Activated CD4-positive, alpha-beta T cell treated with anti-CD3 and anti-CD28 coated beads, Interleukin-2, amount 50 U/mL, for 16 hours (primary cell): Measurements from ENCODE around the gene EIF2S2.

Experiments used
- DNase-seq: peaks from one replicate; pipeline ENCODE4 v3.0.0-alpha.2; 2020

The EIF2S2 gene

GRCh38 chr20:34088305-34089174, 23.5 kb downstream of the EIF2S2 start:
- no peak for DNase-seq

DNA sequence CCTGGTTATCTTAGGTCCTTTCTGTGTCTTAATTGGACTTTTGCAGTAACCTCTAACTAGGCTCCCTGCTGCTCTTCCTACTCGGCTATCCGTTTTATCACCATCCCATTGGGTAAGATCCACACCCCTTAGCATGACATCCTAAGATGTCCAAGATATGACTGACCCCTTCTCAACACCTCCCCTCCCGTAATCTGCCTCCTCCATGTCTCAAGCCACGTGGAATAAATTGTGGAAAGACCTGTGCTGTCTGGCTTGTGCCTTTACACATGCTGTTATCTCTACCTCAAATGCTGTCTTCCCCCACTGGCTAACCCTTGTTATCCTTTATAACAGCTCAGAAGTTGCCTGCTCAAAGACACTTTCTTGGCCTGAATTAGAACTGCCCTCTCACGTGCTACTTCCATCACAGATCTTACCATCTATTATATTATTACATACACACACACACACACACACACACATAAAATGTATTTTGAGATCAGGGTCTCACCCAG, 26.5 kb downstream of the EIF2S2 start:
- DNase-seq: no peak

DNA sequence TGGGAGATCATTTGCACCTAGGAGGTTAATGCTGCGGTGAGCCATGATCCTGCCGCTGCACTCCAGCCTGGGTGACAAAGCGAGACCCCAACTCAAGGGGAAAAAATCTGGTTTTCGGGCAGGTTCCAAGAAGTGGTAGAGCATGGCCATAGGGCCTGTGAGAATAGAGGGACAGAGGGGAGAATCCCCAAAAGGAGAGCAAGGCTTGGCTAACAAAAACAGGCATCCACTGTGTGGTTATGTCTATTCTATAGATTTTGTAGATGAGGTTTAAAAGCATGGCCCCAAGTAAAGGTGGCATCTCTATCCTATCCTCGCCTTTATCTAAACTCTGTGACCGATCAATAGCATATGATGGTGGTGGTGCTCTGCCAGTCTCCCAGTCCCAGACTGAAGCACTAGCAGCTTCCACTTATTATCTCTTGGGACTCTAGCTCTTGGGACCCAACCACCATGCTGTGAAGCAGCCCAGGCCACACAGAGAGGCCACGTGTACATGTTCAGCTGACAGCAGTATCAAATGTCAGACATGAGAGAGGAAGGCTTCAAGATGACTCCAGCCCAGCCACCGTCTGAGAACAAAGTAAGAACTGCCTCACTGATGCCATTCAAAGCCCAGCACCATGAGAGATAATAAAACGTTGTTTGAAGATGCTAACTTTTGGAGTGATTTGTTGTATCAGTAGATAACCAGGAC, 27.7 kb downstream of the EIF2S2 start:
- DNase-seq: no peak

DNA sequence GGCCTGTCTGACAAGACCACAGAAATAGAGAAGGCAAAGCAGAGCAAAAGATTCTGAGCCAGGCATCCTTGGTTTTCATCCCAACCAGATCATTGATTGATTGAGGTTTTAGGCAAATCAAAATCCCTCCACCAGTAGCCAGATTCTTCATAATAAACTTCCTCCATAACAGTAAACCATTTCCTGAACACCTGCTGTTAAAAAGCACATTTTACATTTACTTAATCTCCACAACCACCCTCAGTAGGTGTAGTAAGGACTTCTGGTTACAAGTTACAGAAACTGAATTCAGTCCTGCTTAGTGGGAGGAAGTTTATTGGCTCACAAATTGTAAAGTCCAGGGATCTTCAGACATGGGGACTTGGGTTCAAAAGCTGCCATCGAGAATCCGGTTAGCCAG, 28.3 kb downstream of the EIF2S2 start:
- no peak for DNase-seq

DNA sequence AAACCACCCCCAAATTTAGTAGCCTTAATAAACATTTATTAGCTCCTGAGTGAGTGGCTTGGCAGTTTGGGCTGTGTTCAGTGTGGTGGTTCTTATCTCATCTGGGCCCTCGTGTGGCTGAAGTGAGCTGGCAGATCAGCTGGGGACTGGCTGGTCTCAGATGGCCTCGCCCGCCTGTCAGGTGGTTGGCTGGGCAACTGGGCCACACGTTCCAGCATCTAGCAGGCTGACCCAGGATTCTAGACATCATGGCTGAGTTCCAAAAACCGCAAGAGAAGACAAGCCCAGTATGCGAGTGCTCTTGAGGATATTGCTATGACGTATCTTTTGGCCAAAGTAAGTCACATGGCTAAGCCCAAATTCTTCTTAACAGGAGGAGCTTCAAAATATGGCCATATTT, 28.9 kb downstream of the EIF2S2 start:
- DNase-seq: no peak

DNA sequence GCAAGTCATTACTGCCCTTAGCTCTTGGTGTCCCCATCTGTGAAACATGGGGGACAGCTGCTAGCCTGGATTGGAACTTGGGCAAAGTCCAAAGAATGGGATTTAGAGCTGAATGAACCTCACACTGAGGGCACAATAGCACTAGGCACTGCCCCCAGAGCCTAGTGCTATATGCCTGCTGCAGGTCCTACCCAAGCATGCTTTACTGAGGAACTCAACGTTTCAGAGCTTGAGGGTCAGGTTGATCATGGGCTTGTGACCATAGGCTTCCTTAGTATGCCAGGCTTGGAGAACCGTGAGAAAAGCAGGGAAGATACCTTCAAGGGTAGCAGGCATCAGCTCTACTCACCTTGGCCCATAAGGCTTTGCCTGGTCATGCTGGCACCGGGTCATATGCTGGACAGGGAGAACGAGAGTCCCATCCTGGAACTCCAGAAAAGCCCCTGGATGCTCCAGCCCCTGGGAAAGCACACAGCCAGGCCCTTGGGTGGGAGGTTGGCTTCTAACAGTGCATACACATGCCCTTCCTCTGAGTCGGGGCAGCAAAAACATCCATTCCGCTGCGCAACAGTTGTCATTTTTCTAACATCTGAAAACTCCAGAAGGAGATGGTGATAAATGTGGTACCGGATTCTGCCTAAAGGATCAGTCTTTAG, 29.7 kb downstream of the EIF2S2 start:
- DNase-seq: no peak

- no peak for DNase-seq
Measured at GRCh38 chr20:34079818-34080217, 32.2 kb downstream of the EIF2S2 start.

GRCh38 chr20:34078540-34078939, 33.5 kb downstream of the EIF2S2 start:
- no peak for DNase-seq

DNA sequence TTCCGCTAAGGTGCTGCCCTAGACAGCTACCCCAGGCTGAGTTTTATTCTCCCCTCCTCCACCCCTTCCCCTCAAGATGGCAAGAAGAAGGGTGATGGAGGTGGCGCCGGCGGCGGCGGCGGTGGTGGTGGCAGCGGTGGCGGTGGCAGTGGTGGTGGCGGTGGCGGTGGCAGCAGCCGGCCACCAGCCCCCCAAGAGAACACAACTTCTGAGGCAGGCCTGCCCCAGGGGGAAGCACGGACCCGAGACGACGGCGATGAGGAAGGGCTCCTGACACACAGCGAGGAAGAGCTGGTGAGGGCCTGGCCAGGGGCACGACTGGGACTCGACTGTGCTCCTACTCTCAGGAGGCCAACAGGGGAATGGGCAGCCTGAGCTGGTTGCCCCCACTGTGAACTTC, 35.1 kb downstream of the EIF2S2 start:
- no peak for DNase-seq

GRCh38 chr20:34075647-34076046, 36.4 kb downstream of the EIF2S2 start:
- DNase-seq: no peak

DNA sequence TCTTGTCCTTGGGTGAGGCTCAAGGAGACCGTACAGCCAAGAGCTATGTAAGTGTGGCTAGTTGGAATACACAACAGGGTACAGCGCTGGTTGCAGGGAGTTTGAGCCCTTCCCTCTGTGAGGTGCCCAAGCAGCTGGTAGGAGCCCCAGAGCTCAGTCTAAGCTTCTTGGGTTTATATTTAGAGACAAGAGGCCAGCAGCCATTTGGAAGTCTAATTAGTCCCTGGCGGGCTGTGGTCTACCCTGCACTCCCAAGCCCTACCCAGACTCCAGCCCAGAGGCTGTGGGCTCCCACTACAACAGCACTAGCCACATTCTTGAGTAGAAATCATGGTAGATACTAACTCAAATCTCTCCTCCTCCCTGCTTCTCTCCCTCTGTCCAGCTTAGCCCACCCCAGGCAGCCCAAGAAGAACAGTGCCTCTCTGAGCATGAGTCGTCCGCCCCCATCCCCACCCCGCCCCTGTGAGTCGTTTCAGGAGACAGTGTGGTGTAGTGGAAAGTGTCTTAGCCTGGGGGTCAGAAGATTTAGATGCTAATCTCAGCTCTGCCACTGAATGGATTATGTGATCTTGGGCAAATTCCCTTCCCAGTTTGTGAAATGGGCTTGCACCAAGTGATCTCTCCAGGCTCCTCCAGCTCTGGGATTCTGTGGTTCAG, 37.8 kb downstream of the EIF2S2 start:
- DNase-seq: peak; percentile 25

- no peak for DNase-seq
Measured at GRCh38 chr20:34072778-34073177, 39.3 kb downstream of the EIF2S2 start.

- DNase-seq: no peak
Measured at GRCh38 chr20:34072076-34072475, 40.0 kb downstream of the EIF2S2 start.

DNA sequence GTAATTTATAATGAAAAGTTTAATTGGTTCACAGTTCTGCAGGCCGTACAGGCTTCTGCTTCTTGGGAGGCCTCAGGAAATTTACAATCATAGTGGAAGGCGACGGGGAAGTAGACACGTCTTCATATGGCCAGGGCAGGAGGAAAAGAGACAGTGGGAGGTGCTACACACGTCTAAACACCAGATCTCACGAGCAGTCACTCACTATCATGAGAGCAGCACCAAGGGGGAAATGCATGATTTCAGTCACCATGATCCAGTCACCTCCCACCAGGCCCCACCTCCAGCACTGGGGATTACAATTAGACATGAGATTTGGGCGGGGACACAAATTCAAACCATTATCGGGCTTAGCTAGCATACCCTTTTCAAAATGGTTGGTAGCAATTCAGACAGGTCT, 41.2 kb downstream of the EIF2S2 start:
- DNase-seq: no peak

DNA sequence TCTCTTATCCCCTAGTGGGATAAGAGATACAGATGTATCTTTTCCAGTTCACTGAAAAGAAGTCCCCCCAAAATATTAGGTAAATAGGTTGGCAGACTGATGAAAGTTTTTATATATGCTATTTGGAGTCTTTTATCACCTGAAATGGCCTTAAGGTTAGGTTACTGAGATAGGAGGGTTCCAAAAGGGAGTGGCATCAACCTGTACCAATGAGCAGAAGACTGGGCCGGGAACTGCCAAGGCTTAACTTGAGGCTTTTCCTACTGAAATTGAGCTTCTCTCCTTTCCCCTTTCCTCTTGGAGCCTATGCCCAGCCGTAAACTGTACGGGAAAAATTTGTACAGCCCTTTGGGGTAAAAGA, 42.0 kb downstream of the EIF2S2 start:
- DNase-seq: no peak

GRCh38 chr20:34069341-34070078, 42.5 kb downstream of the EIF2S2 start:
- DNase-seq: peak; percentile 52

GRCh38 chr20:34068001-34068400, 44.0 kb downstream of the EIF2S2 start:
- DNase-seq: no peak

DNA sequence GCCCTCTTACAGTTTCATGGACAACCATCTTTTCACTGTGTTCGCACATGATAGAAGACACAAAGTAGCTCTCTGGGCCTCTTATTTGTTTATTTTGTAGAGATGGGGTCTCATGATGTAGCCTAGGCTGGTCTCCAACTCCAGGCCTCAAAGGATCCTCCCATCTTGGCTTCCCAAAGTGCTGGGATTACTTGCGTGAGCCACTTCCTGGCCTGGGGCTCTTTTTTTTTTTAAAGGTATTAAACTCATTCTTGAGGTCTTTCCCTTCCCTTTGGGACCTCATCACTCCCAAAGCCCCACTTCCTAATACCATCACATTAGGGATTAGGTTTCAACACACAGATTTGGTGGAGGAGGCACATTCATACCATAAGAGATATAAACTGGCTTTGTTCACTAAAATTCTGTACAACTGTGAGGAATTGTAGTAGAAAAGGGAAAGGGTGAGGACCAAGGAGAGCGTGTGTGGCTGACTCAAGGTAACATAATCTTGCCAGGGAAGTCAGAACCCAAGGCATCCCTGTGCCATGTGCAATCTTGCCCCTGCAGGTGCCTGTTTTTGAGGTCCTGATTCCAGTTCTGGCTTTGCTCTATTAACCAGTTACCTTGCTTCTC, 45.5 kb downstream of the EIF2S2 start:
- no peak for DNase-seq

- no peak for DNase-seq
Measured at GRCh38 chr20:34065260-34065659, 46.8 kb downstream of the EIF2S2 start.

GRCh38 chr20:34064286-34064685, 47.8 kb downstream of the EIF2S2 start:
- no peak for DNase-seq

DNA sequence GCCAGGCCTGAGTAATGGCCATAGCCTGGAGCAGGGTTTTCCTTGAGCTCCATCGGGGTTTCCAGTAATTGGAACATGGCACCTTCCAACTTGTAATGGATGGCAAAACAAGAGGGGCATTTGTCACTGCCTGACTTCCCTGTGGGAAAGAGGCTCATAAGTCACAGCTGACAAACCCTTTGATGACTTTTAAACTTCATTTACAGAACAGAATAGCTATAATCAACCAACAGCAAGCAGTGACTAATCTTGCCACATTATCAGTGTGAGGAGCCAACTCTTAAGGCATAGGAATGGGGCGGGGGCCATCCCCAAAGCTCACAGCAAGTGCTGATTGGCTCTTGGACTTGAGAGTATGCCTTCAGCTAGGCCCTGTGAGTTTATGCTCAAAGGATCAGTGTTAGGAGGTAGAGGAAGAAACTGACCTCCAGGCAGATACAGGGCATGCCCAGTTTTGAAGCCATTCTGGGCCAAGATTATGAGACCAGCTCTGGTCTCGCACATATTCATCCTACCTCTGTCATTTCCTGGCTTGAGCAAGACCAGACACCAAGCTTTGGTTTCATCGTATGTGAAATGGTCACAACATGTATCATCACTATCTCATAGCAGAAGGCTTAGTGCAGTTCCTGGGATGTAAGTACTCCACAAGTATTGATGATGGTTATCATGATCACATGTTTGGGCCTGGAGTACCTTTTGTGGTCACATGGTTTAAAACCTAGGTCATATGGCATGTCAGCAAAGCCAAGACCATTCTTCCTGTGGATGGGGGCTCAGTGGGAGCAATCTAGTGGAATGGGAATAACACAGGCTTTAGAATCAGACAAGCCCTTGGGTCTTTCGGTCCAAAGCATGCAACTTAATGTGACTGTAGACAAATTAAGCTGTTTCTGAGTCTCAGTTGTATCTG, 49.2 kb downstream of the EIF2S2 start:
- no peak for DNase-seq
